Measurements from ENCODE around the gene FMNL2. TPM values are rescaled to one million over a fixed set of nuclear protein-coding genes. Genes with fewer than 3 reads are reported as not detected.

FMNL2 gene
- total RNA-seq, 1 experiment from 2014 or later = 28.1 TPM

- TF ChIP-seq SIN3A (IDR thresholded peaks at IDR 0.05; ENCODE audit: low read depth) (no peak), ELF1 (IDR thresholded peaks at IDR 0.05; ENCODE audit: borderline replicate concordance, low read depth) (no peak), MAX (IDR thresholded peaks at IDR 0.05) (no peak), ZBTB33 (IDR thresholded peaks at IDR 0.05; ENCODE audit: extremely low read depth, insufficient replicate concordance, low read length) (no peak), CEBPB (IDR thresholded peaks at IDR 0.05; ENCODE audit: low read depth) (no peak), ZFX (IDR thresholded peaks at IDR 0.05) (no peak), EZH2phosphoT487 (IDR thresholded peaks at IDR 0.05; ENCODE audit: borderline replicate concordance) (no peak), POLR2AphosphoS5 (IDR thresholded peaks at IDR 0.05; ENCODE audit: low read depth, low read length) (no peak), POLR2A (IDR thresholded peaks at IDR 0.05; ENCODE audit: borderline replicate concordance, extremely low read depth, insufficient read depth, insufficient read length) (no peak), SRF (IDR thresholded peaks at IDR 0.05; ENCODE audit: low read depth) (no peak), FOSL1 (IDR thresholded peaks at IDR 0.05; ENCODE audit: low read depth) (no peak), CTCF (IDR thresholded peaks at IDR 0.05 in 2 of 3, conservative IDR thresholded peaks at IDR 0.05 in 1 of 3; ENCODE audit: borderline replicate concordance in 1 of 3, insufficient read depth in 1 of 3, low read depth in 2 of 3, low read length in 2 of 3) (no peak), ZNF274 (IDR thresholded peaks at IDR 0.05; ENCODE audit: low read depth, low read length) (no peak), ATF3 (IDR thresholded peaks at IDR 0.05) (no peak), TCF7L2 (IDR thresholded peaks at IDR 0.05; ENCODE audit: borderline replicate concordance, extremely low read depth, insufficient read depth, insufficient read length) (no peak), RAD21 (IDR thresholded peaks at IDR 0.05; ENCODE audit: low read depth) (no peak), REST (IDR thresholded peaks at IDR 0.05; ENCODE audit: low read depth) (no peak), CBX3 (IDR thresholded peaks at IDR 0.05; ENCODE audit: low read depth) (no peak), YY1 (IDR thresholded peaks at IDR 0.05; ENCODE audit: extremely low read depth, insufficient replicate concordance, low read depth, low read length) (no peak), SP1 (IDR thresholded peaks at IDR 0.05; ENCODE audit: low read depth) (no peak)
- DNase-seq (ENCODE audit: low read depth, low spot score) (no peak), ATAC-seq (no peak)
- H3K9me2 ChIP-seq (ENCODE audit: insufficient read depth) = no peaks in the 10 kb centered on the region
- ChIA-PET CTCF (no interaction called here), POLR2A (no interaction called here), RAD21 (ENCODE audit: low non-redundant PET in 1 of 2, low total read pairs in 2 of 2, uncharacterized antibody in 2 of 2, unreplicated experiment in 2 of 2) (no interaction called here)
- no TSS peak for BruUV-seq (replicated peaks)
- no peak overlapping the region for H3K4me3 ChIP-seq (replicated peaks in 1 of 2; ENCODE audit: low read depth in 1 of 2, low read length in 2 of 2)
- no peak overlapping the region for H3K27ac ChIP-seq (ENCODE audit: low read depth, low read length)
- no peak overlapping the region for H2AFZ ChIP-seq (ENCODE audit: low read depth, low read length, poor library complexity, severe bottlenecking)
- no peaks in the 10 kb centered on the region for H3K79me2 ChIP-seq (ENCODE audit: insufficient read depth, low read length)
- no peaks in the 10 kb centered on the region for H3K36me3 ChIP-seq (ENCODE audit: control insufficient read depth in 1 of 2, insufficient read depth in 2 of 2, low read length in 2 of 2)
- no peaks in the 10 kb centered on the region for H4K20me1 ChIP-seq (ENCODE audit: insufficient read depth)
- intact Hi-C loops (cut with micrococcal nuclease) = no loop called here
- no peaks in the 10 kb centered on the region for H3K27me3 ChIP-seq (ENCODE audit: insufficient read depth, low read length)
- no peaks in the 10 kb centered on the region for H3K9me3 ChIP-seq (ENCODE audit: control insufficient read depth in 1 of 2, insufficient read depth in 1 of 2, low read depth in 1 of 2, low read length in 2 of 2)
- H3K4me1 ChIP-seq (ENCODE audit: control insufficient read depth in 1 of 2, insufficient read depth in 2 of 2, low read length in 2 of 2) = no peaks in the 10 kb centered on the region; a peak in 1 of 4 replicates
- H3K4me2 ChIP-seq (ENCODE audit: low read length) = no peak overlapping the region
- no peak overlapping the region for H3K9ac ChIP-seq (ENCODE audit: low read length)
Observed at GRCh38 chr2:152578573-152578972, 243.6 kb downstream of the FMNL2 start.

Data from HCT116 (cell line).